ENCODE measurements around the gene TAB2. TPM values are rescaled to one million over a fixed set of nuclear protein-coding genes. Genes with fewer than 3 reads are reported as not detected.
"Not testable (repeated sequence)": the region's sequence is repeated elsewhere in the genome, so short reads cannot be mapped to it uniquely, and the experiment has no call there.

The TAB2 gene
- total RNA-seq, 2 donors from 2014 or later: 57.7 to 69.5 TPM

- ATAC-seq (no peak), DNase-seq (no peak)
- intact Hi-C loops (cut with DNase I, micrococcal nuclease): no loop called here
Measured at GRCh38 chr6:149306967-149307366, 10.5 kb upstream of the TAB2 start.

GRCh38 chr6:149311293-149311692 is 6.2 kb upstream of the TAB2 start:
- DNase-seq: no peak
- intact Hi-C loops (cut with DNase I, micrococcal nuclease): no loop called here
- no peak for ATAC-seq

- DNase-seq: no peak
- intact Hi-C loops (cut with DNase I, micrococcal nuclease): no loop called here
- no peak for ATAC-seq
Measured at GRCh38 chr6:149311766-149312165, 5.7 kb upstream of the TAB2 start.

GRCh38 chr6:149313070-149313469 is 4.4 kb upstream of the TAB2 start:
- ATAC-seq: no peak
- intact Hi-C loops (cut with DNase I, micrococcal nuclease): no loop called here
- no peak for DNase-seq

- intact Hi-C loops (cut with DNase I, micrococcal nuclease): no loop called here
- ATAC-seq (no peak), DNase-seq (no peak)
Measured at GRCh38 chr6:149313861-149314260, 3.7 kb upstream of the TAB2 start.

GRCh38 chr6:149314325-149314905 is 3.1 kb upstream of the TAB2 start:
- no peak for DNase-seq
- no peak for ATAC-seq
- intact Hi-C loops (cut with DNase I, micrococcal nuclease): no loop called here

GRCh38 chr6:149316108-149316727 is 1.3 kb upstream of the TAB2 start:
- intact Hi-C loops (cut with DNase I, micrococcal nuclease): no loop called here
- no peak for DNase-seq
- ATAC-seq: no peak

- intact Hi-C loops (cut with DNase I, micrococcal nuclease): no loop called here
- DNase-seq (peak; percentile 89 to 91), ATAC-seq (peak; percentile 91)
Measured at GRCh38 chr6:149316740-149317643, 520 bp upstream of the TAB2 start.

GRCh38 chr6:149318581-149319286 is 1.2 kb downstream of the TAB2 start:
- DNase-seq (no peak), ATAC-seq (no peak)
- intact Hi-C loops (cut with DNase I, micrococcal nuclease): no loop called here

GRCh38 chr6:149319422-149319821 is 1.9 kb downstream of the TAB2 start:
- intact Hi-C loops (cut with DNase I, micrococcal nuclease): no loop called here

GRCh38 chr6:149320016-149320415 is 2.5 kb downstream of the TAB2 start:
- ATAC-seq; intact Hi-C loops (cut with DNase I, micrococcal nuclease); DNase-seq: not testable (repeated sequence)

More at GRCh38 chr6:149319422-149319821, 1.9 kb downstream of the TAB2 start:
- no peak for ATAC-seq
- no peak for DNase-seq

GRCh38 chr6:149320796-149321195 is 3.3 kb downstream of the TAB2 start:
- intact Hi-C loops (cut with DNase I, micrococcal nuclease): no loop called here
- ATAC-seq (no peak), DNase-seq (no peak)

GRCh38 chr6:149323353-149323752 is 5.8 kb downstream of the TAB2 start:
- DNase-seq (no peak), ATAC-seq (no peak)
- intact Hi-C loops (cut with DNase I, micrococcal nuclease): no loop called here

- no peak for DNase-seq
- intact Hi-C loops (cut with DNase I, micrococcal nuclease): no loop called here
- no peak for ATAC-seq
Measured at GRCh38 chr6:149323925-149324324, 6.4 kb downstream of the TAB2 start.

GRCh38 chr6:149324428-149324827 is 6.9 kb downstream of the TAB2 start:
- ATAC-seq: peak; percentile 33
- intact Hi-C loops (cut with DNase I, micrococcal nuclease): no loop called here

GRCh38 chr6:149325648-149326236 is 8.2 kb downstream of the TAB2 start:
- ATAC-seq (peak; percentile 84), DNase-seq (no peak)
- intact Hi-C loops (cut with DNase I, micrococcal nuclease): no loop called here

More at GRCh38 chr6:149324428-149324827, 6.9 kb downstream of the TAB2 start:
- no peak for DNase-seq

GRCh38 chr6:149327638-149328037 is 10.1 kb downstream of the TAB2 start:
- DNase-seq (no peak), ATAC-seq (no peak)
- intact Hi-C loops (cut with DNase I, micrococcal nuclease): no loop called here

- ATAC-seq (no peak), DNase-seq (no peak)
- intact Hi-C loops (cut with DNase I, micrococcal nuclease): no loop called here
Measured at GRCh38 chr6:149328083-149328482, 10.6 kb downstream of the TAB2 start.

GRCh38 chr6:149329529-149329928 is 12.0 kb downstream of the TAB2 start:
- intact Hi-C loops (cut with DNase I, micrococcal nuclease): no loop called here
- DNase-seq (no peak), ATAC-seq (no peak)

Data from left colon (tissue), 2 donors.